NB4 (cell line): ENCODE results near the gene PRICKLE3.
A peak's percentile ranks its signal among the peaks of the same experiment; 100 is the strongest.

Source experiments
- DNase-seq: peaks from one replicate; pipeline ENCODE4 v3.0.0; 2010; ENCODE audit warnings: low read depth
- H3K4me3 ChIP-seq: one replicate; pipeline ENCODE4 v1.5.1; 2011; ENCODE audit warnings: mild to moderate bottlenecking, low read depth, low read length, moderate library complexity
- CTCF ChIP-seq: IDR thresholded peaks from one replicate; pipeline ENCODE4 v1.5.1; 2012; ENCODE audit warnings: low read depth, low read length
- MYC ChIP-seq: IDR thresholded peaks from 2 replicates; pipeline ENCODE4 v1.6.1; 2011; ENCODE audit warnings: low read depth, low read length
- POLR2A ChIP-seq: IDR thresholded peaks from 2 replicates; pipeline ENCODE4 v1.6.1; 2011; ENCODE audit warnings: mild to moderate bottlenecking; ENCODE audit not compliant: insufficient read length; ENCODE audit errors: extremely low read depth
- TF ChIP-seq, protein P1 (sequence below): IDR thresholded peaks from 2 replicates; pipeline ENCODE4 v1.6.1; 2011; ENCODE audit warnings: low read depth, low read length

The PRICKLE3 gene

DNA sequence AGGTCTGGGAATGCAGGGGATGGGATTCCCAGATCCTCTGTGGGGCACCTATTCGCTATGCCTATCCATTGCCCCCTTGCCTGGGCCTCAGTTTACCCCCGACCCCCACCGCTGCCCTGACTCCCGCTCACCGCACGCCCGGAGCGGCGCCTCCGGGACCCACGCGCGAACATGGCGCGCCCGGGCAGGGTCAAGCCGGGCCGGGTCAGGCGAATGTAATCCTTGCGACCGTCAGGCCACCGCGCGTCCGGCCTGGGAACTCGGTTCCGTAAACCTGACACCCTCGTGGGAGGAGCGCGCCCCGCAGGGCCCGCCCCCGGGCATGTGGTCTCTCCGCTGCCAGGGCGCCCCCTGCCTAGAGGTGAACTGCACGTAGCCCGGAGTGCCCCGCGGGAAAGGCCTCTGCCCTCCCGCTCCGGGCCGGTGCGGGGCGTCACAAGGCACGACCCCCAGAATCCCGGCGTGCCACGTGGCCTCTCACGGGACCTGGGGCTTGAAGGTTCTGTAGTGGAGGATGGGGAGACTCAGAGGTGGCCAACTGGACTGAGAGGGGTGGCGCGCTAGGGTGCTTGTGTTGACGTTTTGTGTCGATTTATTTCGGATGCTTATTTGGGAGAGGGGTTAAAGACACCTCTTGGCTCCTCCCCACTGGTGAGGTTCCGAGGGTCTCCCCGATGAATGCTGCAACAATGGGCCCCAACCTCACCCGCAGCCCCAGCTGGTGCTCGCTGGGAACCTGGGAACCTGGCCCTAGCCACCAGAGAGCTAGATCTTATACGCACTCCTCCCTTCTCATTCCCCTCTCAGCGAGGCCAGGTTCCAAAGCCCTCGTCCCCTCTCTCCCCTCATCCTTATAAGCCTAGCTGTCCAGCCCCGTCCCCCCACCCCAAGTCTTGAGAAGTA is at the start of gene PRICKLE3:
PRICKLE3 (minus strand) TSS at position 249 of the 903 bp plus-strand sequence; CDS start at position 173, 76 bp downstream.
- peak within 1 kb of the TSS; percentile 80 for H3K4me3 ChIP-seq
- TF ChIP-seq CTCF (peak; percentile 41), MYC (peak; percentile 90), POLR2A (peak; percentile 62)
- TF ChIP-seq, protein P1, sequence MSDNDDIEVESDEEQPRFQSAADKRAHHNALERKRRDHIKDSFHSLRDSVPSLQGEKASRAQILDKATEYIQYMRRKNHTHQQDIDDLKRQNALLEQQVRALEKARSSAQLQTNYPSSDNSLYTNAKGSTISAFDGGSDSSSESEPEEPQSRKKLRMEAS = peak; percentile 85
- peak; percentile 85 for DNase-seq

DNA sequence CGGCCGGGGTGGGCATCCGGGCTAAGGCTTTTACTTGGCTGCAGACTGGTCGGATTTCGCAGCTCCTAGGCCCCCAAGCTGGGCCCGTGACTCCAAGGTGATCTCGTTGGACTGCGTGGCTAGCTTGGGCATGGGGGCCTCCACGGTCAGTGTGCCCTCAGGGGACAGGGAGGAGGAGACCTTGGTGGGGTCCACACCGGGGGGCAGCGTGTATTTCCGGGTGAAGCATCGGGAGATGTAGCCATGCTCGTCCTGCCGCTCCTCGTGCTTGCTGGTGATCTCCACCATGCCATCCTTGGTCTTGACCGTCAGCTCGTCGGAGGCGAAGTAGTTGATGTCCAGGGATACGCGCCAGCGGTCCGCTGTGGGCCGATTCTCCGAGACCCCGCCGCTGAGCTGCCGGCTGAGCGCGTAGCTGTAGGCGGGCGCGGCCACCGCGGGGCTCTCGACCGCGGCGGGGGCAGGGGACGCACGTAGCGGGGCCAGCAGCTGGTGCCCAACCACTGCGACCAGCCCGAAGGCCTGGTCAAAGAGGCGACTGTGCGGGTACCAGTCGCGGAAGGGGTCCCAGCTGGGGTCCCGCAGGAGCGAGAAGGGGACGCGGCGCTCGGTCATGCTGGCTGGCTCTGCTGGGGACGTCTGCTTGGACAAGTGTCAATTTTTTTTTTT is 47.8 kb upstream of the PRICKLE3 start:
- no peak for DNase-seq
- H3K4me3 ChIP-seq = no peak overlapping the region
- TF ChIP-seq POLR2A (no peak), MYC (no peak), CTCF (no peak)
- TF ChIP-seq, protein P1 = no peak

GRCh38 chrX:49233176-49233575 is 47.0 kb upstream of the PRICKLE3 start, which contains the start of gene CACNA1F:
Gene CACNA1F (minus strand): TSS chrX:49233340. CDS start chrX:49233309, 31 bp downstream.
- TF ChIP-seq POLR2A (no peak), CTCF (no peak), MYC (no peak)
- TF ChIP-seq, protein P1 = no peak
- H3K4me3 ChIP-seq = no peak within 1 kb of the TSS
- no peak for DNase-seq

DNA sequence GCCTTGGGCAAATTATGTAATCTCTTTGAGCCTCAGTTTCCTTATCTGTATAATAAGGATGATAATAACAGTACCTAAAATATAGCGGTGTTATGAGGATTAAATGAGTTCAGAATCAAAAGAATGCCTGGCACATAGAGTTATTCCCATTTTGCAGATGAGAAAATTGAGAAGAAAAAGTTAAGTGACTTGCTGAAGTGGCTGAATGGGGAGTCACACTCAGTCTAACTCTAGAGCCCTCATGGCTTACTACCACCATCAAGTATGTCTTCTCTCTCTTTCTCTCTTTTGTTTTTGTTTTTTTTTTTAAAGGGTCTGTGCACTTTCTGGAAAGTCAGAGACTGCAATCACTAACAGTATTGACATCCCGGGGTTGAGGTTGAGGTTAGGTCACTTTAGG is 46.4 kb upstream of the PRICKLE3 start:
- DNase-seq = no peak
- TF ChIP-seq, protein P1 = no peak
- TF ChIP-seq POLR2A (no peak), CTCF (no peak), MYC (no peak)
- no peak overlapping the region for H3K4me3 ChIP-seq

DNA sequence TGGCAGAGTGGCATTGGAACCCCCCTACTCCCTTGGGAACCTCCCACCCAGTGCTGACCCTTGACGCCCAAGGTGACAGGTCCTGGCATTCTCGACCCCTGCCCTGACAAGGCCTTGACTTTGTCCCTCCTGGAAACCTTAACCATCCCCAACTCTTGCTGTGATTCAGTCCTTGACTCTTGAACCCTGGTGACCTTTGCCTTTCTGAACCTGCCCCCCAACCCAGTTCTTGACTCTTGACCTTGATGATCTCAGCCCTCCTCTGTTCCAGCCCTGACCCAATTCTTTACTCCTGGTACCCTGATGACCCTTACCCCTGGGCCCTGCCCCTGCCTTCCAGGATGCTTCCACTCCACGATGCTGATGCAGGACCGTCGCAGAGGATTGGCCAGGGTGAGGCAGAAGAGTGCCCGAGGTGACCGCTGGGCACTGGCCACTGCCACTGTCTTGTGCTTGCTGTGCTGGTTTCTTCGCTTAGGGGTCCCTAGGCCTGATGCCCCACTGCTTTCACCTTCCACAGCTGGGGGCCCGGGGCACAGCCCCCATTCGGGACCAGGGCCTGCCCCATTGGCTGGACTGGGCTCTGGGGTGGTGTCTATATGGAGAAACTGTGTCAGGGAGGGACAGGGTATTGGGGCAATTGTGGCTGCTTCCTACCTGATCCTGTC is 45.3 kb upstream of the PRICKLE3 start:
- TF ChIP-seq CTCF (no peak), MYC (no peak), POLR2A (no peak)
- TF ChIP-seq, protein P1 = no peak
- no peak overlapping the region for H3K4me3 ChIP-seq
- DNase-seq = no peak
